K562 (cell line): ENCODE measurements around the gene TTLL9. TPM values are rescaled to one million over a fixed set of nuclear protein-coding genes. Genes with fewer than 3 reads are reported as not detected.

Experiments
- ADNP ChIP-seq: fragments of 200-800 bp; sonication (Bioruptor generic); IDR thresholded peaks from 2 replicates; pipeline ENCODE4 v1.6.1; 2016; ENCODE audit warnings: missing genetic modification characterization, missing compliant biosample characterization
- BCOR ChIP-seq: fragments of 450-650 bp; IDR thresholded peaks from 2 replicates; pipeline ENCODE4 v1.6.1; 2016
- CHD1 ChIP-seq: fragments of 200-600 bp; sonication (generic); IDR thresholded peaks from one replicate; pipeline ENCODE4 v1.6.1; 2012; ENCODE audit warnings: mild to moderate bottlenecking, moderate library complexity, low read length, inconsistent platforms
- CREB1 ChIP-seq, 2 experiments: sonication (generic) in 1 of 2; formaldehyde crosslinking in 1 of 2; IDR thresholded peaks; 2 replicates each; pipeline versions ENCODE4 v1.6.1 to v1.8.0; 2012 to 2022; ENCODE audit warnings: inconsistent platforms in 1 of 2, mild to moderate bottlenecking in 1 of 2, missing genetic modification reagents in 1 of 2, moderate library complexity in 1 of 2
- MXD1 ChIP-seq: fragments of 250-450 bp; sonication (Bioruptor Pico); IDR thresholded peaks from 2 replicates; pipeline ENCODE4 v1.8.0; 2021; ENCODE audit warnings: borderline replicate concordance, mild to moderate bottlenecking, moderate library complexity; ENCODE audit not compliant: poor library complexity, severe bottlenecking
- RBM25 ChIP-seq: fragments of 200-400 bp; formaldehyde crosslinking; IDR thresholded peaks from 2 replicates; pipeline ENCODE4 v1.6.1; 2018; ENCODE audit warnings: low read length, low read depth, moderate library complexity; ENCODE audit not compliant: severe bottlenecking
- RREB1 ChIP-seq: fragments of 250-450 bp; sonication (Bioruptor Pico); IDR thresholded peaks from 2 replicates; pipeline ENCODE4 v1.4.0; 2020
- RUNX1 ChIP-seq: sonication (generic); IDR thresholded peaks from 2 replicates; pipeline ENCODE4 v1.6.1; 2016; ENCODE audit warnings: antibody characterized with exemption, low read depth
- ZNF395 ChIP-seq: fragments of 200-800 bp; sonication (Bioruptor generic); IDR thresholded peaks from 2 replicates; pipeline ENCODE4 v1.6.1; 2017; ENCODE audit warnings: missing genetic modification characterization, missing compliant biosample characterization
- polyA plus RNA-seq, 8 experiments: library from polyadenylated mRNA; depleted of rRNA in 4 of 8; stranded (reverse) in 5 of 8; unstranded in 3 of 8; fragments of >200 nt; fragmentation: Nextera tagmentation in 2 of 8; fragmentation: Illumina TruSeq in 1 of 8; extraction: Ambion mirVana in 2 of 8; extraction: Trizol in 1 of 8; gene quantifications; 2 replicates each; pipeline versions ENCODE4 v1.2.1 to v1.2.3, GENCODE V29; 2011 to 2014; ENCODE audit warnings: inconsistent platforms in 1 of 8, missing spikeins in 1 of 8
- total RNA-seq, 7 experiments: library from RNA; depleted of rRNA in 6 of 7; stranded (reverse); fragments of >200 nt in 6 of 7; fragmentation: Illumina TruSeq in 2 of 7; extraction: Trizol in 2 of 7; gene quantifications; 2 replicates each; pipeline versions ENCODE4 v1.2.1 to v1.2.3, GENCODE V29; 2011 to 2021; ENCODE audit warnings: low replicate concordance in 1 of 7

TTLL9 gene
- total and polyA plus RNA-seq, 9 of the 15 experiments (the other 6 are each of a cell fraction or from before 2014, with no cell fraction given): 0.06 to 0.07 TPM; not detected in 7

- TF ChIP-seq MXD1 (CRISPR knock-in tag) (no peak), CREB1 (IDR thresholded peaks at IDR 0.05) (no peak), CREB1 (CRISPR knock-in tag; IDR thresholded peaks at IDR 0.05) (no peak), BCOR (peak; percentile 79), RUNX1 (no peak), CHD1 (no peak), RREB1 (CRISPR knock-in tag) (no peak), RBM25 (peak; percentile 91), ZNF395 (CRISPR knock-in tag) (no peak), ADNP (tag) (peak; percentile 31; the same call in 1 of the 2 replicates)
Measured at GRCh38 chr20:31975874-31976273, 105.4 kb downstream of the TTLL9 start (continued).
